Fibroblast of skin of right quadriceps (primary cell): Measurements from ENCODE around the gene COL28A1.
"Not testable (repeated sequence)": the region's sequence is repeated elsewhere in the genome, so short reads cannot be mapped to it uniquely, and the experiment has no call there.

ENCODE experiments used
- DNase-seq: peaks from one replicate; pipeline ENCODE4 v3.0.0-alpha.2; 2013

Gene COL28A1

GRCh38 chr7:7408001-7408770, 127.5 kb downstream of the COL28A1 start:
- no peak for DNase-seq

GRCh38 chr7:7405461-7405860, 130.2 kb downstream of the COL28A1 start:
- DNase-seq, result no peak

GRCh38 chr7:7399707-7400106, 136.0 kb downstream of the COL28A1 start:
- no peak for DNase-seq

DNA sequence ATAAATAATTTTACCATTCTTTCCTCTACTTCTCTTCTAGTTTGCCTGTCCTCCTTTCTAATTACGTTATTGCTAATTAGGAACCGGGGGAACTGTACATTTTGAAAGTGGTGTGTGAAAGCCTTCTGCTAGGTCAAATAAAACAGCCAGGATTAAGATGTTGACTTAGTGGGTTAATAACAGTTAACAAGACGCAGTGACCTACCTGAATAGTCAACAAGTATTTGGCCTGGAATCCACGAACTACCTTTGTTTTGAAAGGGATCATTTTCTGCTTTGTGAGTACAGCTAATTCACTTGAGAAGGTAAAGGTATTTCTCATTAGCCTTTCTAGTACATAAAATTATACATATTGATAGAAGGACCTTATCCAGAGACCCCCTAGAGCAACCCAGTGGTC, 139.9 kb downstream of the COL28A1 start:
- no peak for DNase-seq

GRCh38 chr7:7388164-7388563, 147.5 kb downstream of the COL28A1 start:
- not testable (repeated sequence) for DNase-seq

DNA sequence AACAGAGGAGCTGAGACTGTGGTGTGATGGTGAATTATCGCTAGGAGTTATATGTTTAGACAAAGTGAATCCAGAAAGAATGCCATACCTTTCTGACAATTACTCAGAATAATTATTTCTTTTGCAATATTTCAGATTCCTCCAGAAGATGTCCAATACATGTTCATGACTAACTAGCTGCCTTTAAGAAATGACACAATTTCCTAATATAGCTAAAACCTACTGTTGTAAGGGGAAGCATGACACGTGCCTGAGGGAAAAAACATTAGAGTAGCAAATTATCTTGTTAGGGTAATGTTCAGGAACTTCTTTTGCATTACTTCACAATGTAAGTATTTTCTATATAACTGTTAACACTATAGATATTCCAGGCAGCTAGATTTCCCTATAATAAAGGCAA, 150.3 kb downstream of the COL28A1 start:
- DNase-seq, result no peak

DNA sequence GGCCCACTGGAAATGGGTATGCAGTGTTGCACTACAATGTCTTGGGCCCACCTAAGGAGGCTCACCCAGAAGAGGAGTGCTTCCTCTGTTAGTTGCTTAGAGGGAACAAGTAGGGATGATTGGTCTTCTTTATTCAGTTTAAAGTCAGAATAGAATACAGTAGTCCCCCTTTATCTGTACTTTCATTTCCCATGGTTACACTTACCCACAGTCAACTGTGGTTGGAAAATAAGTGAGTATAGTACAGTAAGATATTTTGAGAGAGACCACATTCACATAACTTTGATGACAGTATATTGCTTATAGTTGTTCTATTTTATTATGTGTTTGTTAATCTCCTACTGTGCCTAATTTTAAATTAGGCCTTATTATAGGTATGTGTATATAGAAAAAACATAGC, 151.4 kb downstream of the COL28A1 start:
- DNase-seq, result no peak

DNA sequence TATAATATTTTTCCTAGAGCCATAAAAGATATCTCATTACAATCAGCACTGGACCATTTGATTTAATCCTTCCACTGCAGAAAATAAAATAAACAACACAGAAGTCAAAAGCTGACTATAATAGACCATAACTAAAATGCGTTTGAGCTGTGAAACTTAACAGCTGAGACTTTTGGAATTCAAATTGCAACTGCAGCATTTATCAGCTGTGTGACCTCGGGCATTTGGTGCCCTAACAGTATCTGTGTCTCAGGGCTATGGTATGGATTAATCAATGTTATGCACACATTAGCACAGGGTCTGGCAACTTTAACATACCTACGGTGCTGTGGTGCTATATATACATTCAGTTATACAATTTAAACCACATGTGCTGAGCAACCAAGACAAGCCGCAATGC, 160.1 kb downstream of the COL28A1 start:
- no peak for DNase-seq

- DNase-seq, result no peak
Measured at GRCh38 chr7:7370076-7370475, 165.6 kb downstream of the COL28A1 start.

GRCh38 chr7:7369134-7369533, 166.5 kb downstream of the COL28A1 start:
- no peak for DNase-seq

- no peak for DNase-seq
Measured at GRCh38 chr7:7354674-7355073, 181.0 kb downstream of the COL28A1 start.

DNA sequence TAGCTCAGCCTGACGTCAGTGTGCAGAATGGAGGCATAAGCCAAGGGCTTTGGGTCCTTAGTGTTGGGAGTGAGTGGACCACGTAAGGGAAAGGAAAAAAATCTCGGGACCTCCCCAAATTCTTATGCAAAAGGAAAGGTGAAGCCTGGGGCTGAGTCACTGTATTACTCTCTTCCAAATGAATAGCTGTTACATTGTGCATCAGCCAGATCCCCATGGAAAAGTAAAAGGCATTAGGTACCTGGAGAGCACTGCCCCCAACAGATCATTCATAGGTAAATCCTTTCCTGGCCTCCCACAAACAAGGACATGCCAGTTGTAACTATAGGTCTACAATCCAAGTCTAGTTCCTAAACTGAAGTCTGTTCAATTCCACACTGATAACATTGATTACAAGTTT, 182.8 kb downstream of the COL28A1 start:
- DNase-seq, result no peak

GRCh38 chr7:7351832-7352231, 183.8 kb downstream of the COL28A1 start:
- DNase-seq, result no peak

DNA sequence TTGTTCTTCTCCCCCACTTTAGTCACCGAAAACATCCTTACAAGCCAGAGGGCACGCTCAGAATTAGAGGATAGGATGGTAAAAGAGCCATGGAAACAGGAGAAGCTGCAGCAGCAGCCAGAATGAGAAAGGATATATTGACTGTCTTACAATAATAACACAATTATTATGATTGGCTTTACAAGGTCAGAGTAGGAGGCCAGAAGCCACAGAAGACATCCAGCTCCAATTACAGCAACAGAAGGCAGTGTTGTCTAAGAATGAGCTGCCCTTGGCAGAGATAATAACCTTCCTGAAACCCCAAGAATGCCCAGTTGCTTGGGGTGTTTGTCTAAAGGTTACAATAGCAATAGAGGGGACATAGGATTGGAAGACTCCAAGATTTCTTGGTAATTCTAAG, 184.5 kb downstream of the COL28A1 start:
- no peak for DNase-seq

DNA sequence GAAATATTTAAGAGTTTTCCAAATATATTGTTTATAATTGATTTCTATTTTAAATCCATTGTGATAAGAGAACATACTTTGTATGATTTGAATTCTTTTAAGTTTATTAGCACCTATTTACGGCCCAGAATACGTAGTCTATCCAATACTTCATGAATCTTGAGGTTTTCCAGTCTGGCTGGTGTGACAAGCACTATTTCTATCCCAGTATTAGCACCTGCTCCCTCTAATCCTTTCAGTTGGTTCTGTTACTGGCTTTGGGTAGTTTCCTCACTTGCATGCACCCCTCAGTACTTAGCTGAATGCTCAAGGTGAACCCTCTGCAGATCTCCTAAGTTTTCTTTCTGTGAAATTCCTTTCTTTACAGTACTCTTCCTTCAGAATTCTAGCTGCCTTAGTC, 186.5 kb downstream of the COL28A1 start:
- no peak for DNase-seq

DNA sequence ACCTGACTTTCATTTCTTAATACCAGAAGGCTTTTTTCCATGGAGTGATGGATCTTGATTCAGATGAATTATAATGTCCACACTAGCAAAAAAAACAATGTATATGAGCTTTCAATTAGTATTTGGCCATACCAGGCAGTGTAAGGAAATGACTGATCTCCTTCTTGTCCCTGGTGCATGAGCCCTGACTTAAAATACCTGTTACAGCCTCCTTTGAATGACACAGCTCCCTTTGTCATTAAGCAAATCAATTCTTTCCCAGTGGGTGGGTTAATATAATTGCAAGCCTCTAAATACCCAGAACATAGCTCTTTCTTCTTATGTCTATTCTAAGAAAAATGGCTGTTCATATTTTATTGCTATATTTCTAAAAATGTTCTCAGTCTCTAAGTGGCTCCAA, 188.6 kb downstream of the COL28A1 start:
- DNase-seq, result no peak

GRCh38 chr7:7344583-7344982, 191.1 kb downstream of the COL28A1 start:
- no peak for DNase-seq

DNA sequence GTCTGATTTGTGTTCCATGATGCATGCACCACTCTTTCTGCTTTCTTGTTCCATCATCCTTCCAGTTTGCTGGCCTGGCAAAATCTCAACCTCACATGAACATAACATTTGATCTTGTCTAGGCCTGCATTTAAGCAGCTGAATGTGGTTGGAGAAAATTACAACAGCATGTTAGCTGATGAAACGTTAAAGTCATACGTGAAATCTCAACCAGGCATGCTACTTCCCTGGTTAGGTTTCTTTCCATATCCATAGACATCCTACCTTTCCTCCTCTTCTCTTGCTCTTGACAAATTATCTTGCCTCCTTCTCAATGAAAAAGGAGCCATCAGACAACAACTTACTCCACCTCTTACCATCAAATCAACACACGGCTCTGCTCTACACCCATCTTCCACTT, 199.8 kb downstream of the COL28A1 start:
- DNase-seq, result no peak

DNA sequence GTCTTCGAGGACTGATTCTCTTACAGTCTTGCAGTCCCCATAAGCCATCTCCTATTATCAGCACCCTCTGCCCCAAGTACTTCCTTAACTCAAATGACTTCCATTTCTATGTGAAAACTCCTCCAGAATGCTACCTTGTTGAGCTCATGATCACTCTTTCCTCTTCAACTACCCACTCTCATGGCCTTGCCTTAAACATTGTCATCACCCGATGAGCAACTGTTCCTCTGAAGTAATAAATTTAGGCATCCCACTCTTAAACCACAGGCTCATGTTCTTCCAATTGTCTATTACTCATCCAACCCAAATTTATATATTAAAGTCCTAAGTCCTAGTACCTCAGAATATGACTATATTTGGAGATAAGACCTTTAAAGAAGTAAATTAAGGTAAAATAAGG, 200.5 kb downstream of the COL28A1 start:
- DNase-seq, result no peak

DNA sequence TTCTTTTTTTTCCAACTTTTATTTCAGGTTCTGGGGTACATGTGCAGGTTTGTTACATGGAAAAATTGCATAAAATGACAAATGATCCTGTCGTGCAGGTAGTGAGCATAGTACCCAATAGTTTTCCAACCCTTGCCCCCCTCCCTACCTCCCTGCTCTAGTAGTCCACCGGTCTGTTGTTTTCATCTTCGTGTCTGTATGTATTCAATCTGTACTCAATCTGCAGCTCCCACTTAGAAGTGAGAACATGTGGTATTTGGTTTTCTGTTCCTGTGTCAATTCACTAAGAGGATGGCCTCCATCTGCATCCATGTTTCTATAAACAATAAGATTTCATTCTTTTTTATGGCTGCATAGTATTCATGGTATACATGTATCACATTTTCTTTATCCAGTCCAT, 202.1 kb downstream of the COL28A1 start:
- DNase-seq, result no peak

- DNase-seq, result no peak
Measured at GRCh38 chr7:7331523-7331922, 204.2 kb downstream of the COL28A1 start.

GRCh38 chr7:7330997-7331396, 204.7 kb downstream of the COL28A1 start:
- no peak for DNase-seq

DNA sequence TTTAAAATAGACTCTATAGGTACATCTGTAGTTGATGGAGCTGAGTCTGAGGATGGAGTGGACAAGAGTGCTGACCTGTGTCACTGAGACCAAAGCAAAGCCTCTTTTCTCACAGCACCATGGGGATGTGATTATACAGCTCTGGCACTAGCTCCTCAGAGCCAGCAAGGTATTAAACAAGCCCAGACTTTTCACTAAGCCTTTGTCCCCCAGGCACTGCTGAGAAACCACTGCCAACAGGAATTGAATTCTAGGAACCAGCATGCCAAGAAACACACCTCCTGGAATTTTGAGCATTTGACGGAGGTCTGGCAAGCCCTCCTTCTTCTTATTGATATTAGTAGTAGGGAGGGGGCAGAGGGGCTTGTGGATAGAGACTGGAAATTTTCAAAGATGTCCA, 206.3 kb downstream of the COL28A1 start:
- no peak for DNase-seq

GRCh38 chr7:7327423-7327822, 208.2 kb downstream of the COL28A1 start:
- no peak for DNase-seq

DNA sequence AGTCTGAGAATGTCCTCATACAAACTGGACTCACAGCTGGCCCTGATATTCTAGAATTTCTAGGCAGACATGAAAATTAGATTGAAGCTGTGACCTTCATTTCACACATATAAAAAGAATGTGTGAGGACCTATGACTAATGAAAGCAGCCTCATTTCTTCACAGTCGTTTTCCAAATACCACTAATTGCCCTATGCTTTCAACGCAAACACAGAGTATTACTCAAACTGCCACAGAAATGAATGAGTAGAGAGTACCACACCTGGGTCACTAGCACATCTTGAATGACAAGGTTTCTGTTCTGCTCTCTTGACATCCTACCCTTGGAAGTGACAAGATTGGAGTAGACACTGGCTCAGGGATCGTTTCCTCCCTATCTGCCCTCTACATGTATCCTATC, 211.0 kb downstream of the COL28A1 start:
- no peak for DNase-seq
